ENCODE results near the gene NOS3. TPM values are rescaled to one million over a fixed set of nuclear protein-coding genes. Genes with fewer than 3 reads are reported as not detected.
A peak's percentile ranks its signal among the peaks of the same experiment; 100 is the strongest.

Gene NOS3
- total and polyA plus RNA-seq, 9 of the 15 experiments (the other 6 are each of a cell fraction or from before 2014, with no cell fraction given), result 1.1 to 121 (median 23.6) TPM

DNA sequence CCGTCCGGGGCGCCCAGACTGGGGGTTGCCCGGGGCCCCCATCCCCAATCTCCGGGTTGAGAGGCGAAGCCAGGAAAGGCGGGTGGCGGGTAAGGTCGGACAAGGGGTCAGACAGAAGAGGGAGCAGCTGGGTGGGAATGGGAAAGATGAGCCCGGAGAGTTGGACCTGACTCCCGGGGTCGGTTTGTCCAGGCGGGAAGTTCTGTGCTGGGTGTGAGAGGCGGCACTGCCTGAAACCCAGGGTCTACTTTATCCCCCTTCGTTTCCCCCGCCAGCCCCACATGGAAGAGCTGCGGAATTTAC lies 69.2 kb downstream of the NOS3 start (continued):
- TF ChIP-seq BRD9 (IDR thresholded peaks at IDR 0.05; ENCODE audit: low read depth, partially characterized antibody) (no peak), FOSL1 (tag; conservative IDR thresholded peaks at IDR 0.05) (no peak), GTF2A2 (tag; IDR thresholded peaks at IDR 0.05) (no peak), CEBPG (CRISPR knock-in tag; IDR thresholded peaks at IDR 0.05) (no peak), CEBPG (tag; conservative IDR thresholded peaks at IDR 0.05 in 1 of 2, IDR thresholded peaks at IDR 0.05 in 1 of 2) (no peak), PTTG1 (tag; IDR thresholded peaks at IDR 0.05; ENCODE audit: low read depth) (no peak), ZNF324 (CRISPR knock-in tag; IDR thresholded peaks at IDR 0.05) (no peak), TBL1XR1 (IDR thresholded peaks at IDR 0.05; ENCODE audit: low read length in 2 of 2) (0 out of 4 replicates have a peak, but pooled peaks of 1 of the 2 experiments have one; percentile 48), NFE2 (IDR thresholded peaks at IDR 0.05; ENCODE audit: low read depth) (no peak), ZNF134 (CRISPR knock-in tag; conservative IDR thresholded peaks at IDR 0.05) (no peak), SMARCA4 (IDR thresholded peaks at IDR 0.05) (peak; percentile 41; the same call in 1 of the 2 replicates), BDP1 (IDR thresholded peaks at IDR 0.05; ENCODE audit: insufficient read depth, insufficient read length) (no peak), HMGN3 (IDR thresholded peaks at IDR 0.05; ENCODE audit: borderline replicate concordance, extremely low read depth, insufficient read length, low read depth, low read length) (no peak), TAF1 (IDR thresholded peaks at IDR 0.05; ENCODE audit: control insufficient read depth, extremely low read depth, insufficient read depth, low read length, severe bottlenecking) (peak; percentile 30), DPF2 (IDR thresholded peaks at IDR 0.05) (0 out of 2 replicates have a peak, but pooled peaks have one; percentile 34)
- TF ChIP-seq, protein P1, sequence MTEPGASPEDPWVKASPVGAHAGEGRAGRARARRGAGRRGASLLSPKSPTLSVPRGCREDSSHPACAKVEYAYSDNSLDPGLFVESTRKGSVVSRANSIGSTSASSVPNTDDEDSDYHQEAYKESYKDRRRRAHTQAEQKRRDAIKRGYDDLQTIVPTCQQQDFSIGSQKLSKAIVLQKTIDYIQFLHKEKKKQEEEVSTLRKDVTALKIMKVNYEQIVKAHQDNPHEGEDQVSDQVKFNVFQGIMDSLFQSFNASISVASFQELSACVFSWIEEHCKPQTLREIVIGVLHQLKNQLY (CRISPR knock-in tag; conservative IDR thresholded peaks at IDR 0.05), result no peak
- TF ChIP-seq, protein P2, sequence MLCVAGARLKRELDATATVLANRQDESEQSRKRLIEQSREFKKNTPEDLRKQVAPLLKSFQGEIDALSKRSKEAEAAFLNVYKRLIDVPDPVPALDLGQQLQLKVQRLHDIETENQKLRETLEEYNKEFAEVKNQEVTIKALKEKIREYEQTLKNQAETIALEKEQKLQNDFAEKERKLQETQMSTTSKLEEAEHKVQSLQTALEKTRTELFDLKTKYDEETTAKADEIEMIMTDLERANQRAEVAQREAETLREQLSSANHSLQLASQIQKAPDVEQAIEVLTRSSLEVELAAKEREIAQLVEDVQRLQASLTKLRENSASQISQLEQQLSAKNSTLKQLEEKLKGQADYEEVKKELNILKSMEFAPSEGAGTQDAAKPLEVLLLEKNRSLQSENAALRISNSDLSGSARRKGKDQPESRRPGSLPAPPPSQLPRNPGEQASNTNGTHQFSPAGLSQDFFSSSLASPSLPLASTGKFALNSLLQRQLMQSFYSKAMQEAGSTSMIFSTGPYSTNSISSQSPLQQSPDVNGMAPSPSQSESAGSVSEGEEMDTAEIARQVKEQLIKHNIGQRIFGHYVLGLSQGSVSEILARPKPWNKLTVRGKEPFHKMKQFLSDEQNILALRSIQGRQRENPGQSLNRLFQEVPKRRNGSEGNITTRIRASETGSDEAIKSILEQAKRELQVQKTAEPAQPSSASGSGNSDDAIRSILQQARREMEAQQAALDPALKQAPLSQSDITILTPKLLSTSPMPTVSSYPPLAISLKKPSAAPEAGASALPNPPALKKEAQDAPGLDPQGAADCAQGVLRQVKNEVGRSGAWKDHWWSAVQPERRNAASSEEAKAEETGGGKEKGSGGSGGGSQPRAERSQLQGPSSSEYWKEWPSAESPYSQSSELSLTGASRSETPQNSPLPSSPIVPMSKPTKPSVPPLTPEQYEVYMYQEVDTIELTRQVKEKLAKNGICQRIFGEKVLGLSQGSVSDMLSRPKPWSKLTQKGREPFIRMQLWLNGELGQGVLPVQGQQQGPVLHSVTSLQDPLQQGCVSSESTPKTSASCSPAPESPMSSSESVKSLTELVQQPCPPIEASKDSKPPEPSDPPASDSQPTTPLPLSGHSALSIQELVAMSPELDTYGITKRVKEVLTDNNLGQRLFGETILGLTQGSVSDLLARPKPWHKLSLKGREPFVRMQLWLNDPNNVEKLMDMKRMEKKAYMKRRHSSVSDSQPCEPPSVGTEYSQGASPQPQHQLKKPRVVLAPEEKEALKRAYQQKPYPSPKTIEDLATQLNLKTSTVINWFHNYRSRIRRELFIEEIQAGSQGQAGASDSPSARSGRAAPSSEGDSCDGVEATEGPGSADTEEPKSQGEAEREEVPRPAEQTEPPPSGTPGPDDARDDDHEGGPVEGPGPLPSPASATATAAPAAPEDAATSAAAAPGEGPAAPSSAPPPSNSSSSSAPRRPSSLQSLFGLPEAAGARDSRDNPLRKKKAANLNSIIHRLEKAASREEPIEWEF (CRISPR knock-in tag; IDR thresholded peaks at IDR 0.05), result no peak
- TF ChIP-seq, protein P3, sequence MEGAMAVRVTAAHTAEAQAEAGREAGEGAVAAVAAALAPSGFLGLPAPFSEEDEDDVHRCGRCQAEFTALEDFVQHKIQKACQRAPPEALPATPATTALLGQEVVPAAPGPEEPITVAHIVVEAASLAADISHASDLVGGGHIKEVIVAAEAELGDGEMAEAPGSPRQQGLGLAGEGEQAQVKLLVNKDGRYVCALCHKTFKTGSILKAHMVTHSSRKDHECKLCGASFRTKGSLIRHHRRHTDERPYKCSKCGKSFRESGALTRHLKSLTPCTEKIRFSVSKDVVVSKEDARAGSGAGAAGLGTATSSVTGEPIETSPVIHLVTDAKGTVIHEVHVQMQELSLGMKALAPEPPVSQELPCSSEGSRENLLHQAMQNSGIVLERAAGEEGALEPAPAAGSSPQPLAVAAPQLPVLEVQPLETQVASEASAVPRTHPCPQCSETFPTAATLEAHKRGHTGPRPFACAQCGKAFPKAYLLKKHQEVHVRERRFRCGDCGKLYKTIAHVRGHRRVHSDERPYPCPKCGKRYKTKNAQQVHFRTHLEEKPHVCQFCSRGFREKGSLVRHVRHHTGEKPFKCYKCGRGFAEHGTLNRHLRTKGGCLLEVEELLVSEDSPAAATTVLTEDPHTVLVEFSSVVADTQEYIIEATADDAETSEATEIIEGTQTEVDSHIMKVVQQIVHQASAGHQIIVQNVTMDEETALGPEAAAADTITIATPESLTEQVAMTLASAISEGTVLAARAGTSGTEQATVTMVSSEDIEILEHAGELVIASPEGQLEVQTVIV (CRISPR knock-in tag; IDR thresholded peaks at IDR 0.05; ENCODE audit: borderline replicate concordance), result no peak
- TF ChIP-seq, protein P4, sequence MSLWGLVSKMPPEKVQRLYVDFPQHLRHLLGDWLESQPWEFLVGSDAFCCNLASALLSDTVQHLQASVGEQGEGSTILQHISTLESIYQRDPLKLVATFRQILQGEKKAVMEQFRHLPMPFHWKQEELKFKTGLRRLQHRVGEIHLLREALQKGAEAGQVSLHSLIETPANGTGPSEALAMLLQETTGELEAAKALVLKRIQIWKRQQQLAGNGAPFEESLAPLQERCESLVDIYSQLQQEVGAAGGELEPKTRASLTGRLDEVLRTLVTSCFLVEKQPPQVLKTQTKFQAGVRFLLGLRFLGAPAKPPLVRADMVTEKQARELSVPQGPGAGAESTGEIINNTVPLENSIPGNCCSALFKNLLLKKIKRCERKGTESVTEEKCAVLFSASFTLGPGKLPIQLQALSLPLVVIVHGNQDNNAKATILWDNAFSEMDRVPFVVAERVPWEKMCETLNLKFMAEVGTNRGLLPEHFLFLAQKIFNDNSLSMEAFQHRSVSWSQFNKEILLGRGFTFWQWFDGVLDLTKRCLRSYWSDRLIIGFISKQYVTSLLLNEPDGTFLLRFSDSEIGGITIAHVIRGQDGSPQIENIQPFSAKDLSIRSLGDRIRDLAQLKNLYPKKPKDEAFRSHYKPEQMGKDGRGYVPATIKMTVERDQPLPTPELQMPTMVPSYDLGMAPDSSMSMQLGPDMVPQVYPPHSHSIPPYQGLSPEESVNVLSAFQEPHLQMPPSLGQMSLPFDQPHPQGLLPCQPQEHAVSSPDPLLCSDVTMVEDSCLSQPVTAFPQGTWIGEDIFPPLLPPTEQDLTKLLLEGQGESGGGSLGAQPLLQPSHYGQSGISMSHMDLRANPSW (CRISPR knock-in tag; IDR thresholded peaks at IDR 0.05), result no peak

All from K562 (cell line).